SK-N-SH treated with all-trans-retinoic acid at 6 μM for 48 hours (cell line): Measurements from ENCODE around the gene ILF3.

Experiments
- ZFP30 ChIP-seq: fragments of 450-650 bp; formaldehyde crosslinking; IDR thresholded peaks from 2 replicates; pipeline ENCODE4 v1.5.0; 2022; ENCODE audit warnings: mild to moderate bottlenecking, moderate library complexity
- ZNF565 ChIP-seq: fragments of 450-650 bp; formaldehyde crosslinking; conservative IDR thresholded peaks from 2 replicates; pipeline ENCODE4 v1.5.0; 2020; ENCODE audit warnings: low read depth, mild to moderate bottlenecking, moderate library complexity
- TF ChIP-seq, protein P1 (sequence below): fragments of 250-450 bp; sonication (Bioruptor Pico); IDR thresholded peaks from 2 replicates; pipeline ENCODE4 v1.8.0; 2020; ENCODE audit warnings: mild to moderate bottlenecking, moderate library complexity, borderline replicate concordance
- TF ChIP-seq, protein P2 (sequence below): fragments of 250-450 bp; sonication (Bioruptor Pico); IDR thresholded peaks from 2 replicates; pipeline ENCODE4 v1.5.1; 2020; ENCODE audit warnings: low read depth, mild to moderate bottlenecking, moderate library complexity

DNA sequence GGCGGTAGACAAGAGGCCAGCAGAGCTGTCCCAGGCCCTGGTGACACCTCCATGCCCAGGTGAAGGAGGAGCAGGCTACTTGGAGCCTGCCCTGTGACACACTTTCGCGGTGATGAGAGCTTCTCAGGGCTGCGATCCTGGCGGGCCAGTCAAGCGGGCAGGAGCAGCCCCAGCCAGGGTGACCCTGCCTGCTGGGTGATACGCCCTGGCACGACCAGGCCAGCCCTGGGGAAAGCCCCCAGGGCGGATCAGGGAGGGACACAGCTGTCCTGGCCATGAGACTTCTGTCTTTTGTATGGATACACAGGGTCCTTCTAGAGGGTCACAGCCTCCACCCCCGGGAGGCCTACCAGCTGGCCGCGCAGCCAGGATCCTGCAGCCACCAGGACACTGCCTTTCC is 76.8 kb downstream of the ILF3 start:
- TF ChIP-seq, protein P1, sequence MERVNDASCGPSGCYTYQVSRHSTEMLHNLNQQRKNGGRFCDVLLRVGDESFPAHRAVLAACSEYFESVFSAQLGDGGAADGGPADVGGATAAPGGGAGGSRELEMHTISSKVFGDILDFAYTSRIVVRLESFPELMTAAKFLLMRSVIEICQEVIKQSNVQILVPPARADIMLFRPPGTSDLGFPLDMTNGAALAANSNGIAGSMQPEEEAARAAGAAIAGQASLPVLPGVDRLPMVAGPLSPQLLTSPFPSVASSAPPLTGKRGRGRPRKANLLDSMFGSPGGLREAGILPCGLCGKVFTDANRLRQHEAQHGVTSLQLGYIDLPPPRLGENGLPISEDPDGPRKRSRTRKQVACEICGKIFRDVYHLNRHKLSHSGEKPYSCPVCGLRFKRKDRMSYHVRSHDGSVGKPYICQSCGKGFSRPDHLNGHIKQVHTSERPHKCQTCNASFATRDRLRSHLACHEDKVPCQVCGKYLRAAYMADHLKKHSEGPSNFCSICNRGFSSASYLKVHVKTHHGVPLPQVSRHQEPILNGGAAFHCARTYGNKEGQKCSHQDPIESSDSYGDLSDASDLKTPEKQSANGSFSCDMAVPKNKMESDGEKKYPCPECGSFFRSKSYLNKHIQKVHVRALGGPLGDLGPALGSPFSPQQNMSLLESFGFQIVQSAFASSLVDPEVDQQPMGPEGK (CRISPR knock-in tag): no peak
- TF ChIP-seq ZNF565 (CRISPR knock-in tag) (no peak), ZFP30 (CRISPR knock-in tag) (no peak)
- TF ChIP-seq, protein P2, sequence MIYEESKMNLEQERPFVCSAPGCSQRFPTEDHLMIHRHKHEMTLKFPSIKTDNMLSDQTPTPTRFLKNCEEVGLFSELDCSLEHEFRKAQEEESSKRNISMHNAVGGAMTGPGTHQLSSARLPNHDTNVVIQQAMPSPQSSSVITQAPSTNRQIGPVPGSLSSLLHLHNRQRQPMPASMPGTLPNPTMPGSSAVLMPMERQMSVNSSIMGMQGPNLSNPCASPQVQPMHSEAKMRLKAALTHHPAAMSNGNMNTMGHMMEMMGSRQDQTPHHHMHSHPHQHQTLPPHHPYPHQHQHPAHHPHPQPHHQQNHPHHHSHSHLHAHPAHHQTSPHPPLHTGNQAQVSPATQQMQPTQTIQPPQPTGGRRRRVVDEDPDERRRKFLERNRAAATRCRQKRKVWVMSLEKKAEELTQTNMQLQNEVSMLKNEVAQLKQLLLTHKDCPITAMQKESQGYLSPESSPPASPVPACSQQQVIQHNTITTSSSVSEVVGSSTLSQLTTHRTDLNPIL (CRISPR knock-in tag): no peak
